Neuronal stem cell (in vitro differentiated cells): ENCODE results near the gene ACYP2.

Source experiments
- DNase-seq: peaks from one replicate; pipeline ENCODE4 v3.0.0-alpha.2; 2013; ENCODE audit warnings: low spot score
- H2AFZ ChIP-seq: one replicate; pipeline ENCODE4 v1.6.1; 2013; ENCODE audit warnings: mild to moderate bottlenecking, low read length, inconsistent platforms
- H2AK5ac ChIP-seq: 2 replicates; pipeline ENCODE4 v1.6.1; 2013; ENCODE audit warnings: low read depth, mild to moderate bottlenecking, inconsistent platforms, low read length, moderate library complexity, mixed read lengths
- H2BK120ac ChIP-seq: 2 replicates; pipeline ENCODE4 v1.6.1; 2013; ENCODE audit warnings: low read depth, mild to moderate bottlenecking, inconsistent platforms, low read length, moderate library complexity, mixed read lengths
- H2BK12ac ChIP-seq: one replicate; pipeline ENCODE4 v1.6.1; 2013; ENCODE audit warnings: low read length, inconsistent platforms
- H2BK15ac ChIP-seq: 2 replicates; pipeline ENCODE4 v1.6.1; 2013; ENCODE audit warnings: mild to moderate bottlenecking, low read length, inconsistent platforms, mixed read lengths
- H2BK5ac ChIP-seq: one replicate; pipeline ENCODE4 v1.6.1; 2013; ENCODE audit warnings: inconsistent platforms, mild to moderate bottlenecking, low read length, moderate library complexity
- H3K14ac ChIP-seq: one replicate; pipeline ENCODE4 v1.6.1; 2013; ENCODE audit warnings: low read length, inconsistent platforms
- H3K18ac ChIP-seq: 2 replicates; pipeline ENCODE4 v1.6.1; 2013; ENCODE audit warnings: low read length, inconsistent platforms
- H3K23ac ChIP-seq: 2 replicates; pipeline ENCODE4 v1.6.1; 2013; ENCODE audit warnings: low read depth, mild to moderate bottlenecking, mixed read lengths, low read length, inconsistent platforms; ENCODE audit not compliant: poor library complexity
- H3K27ac ChIP-seq: replicated peaks from 3 replicates; pipeline ENCODE4 v1.5.1; 2013; ENCODE audit warnings: low read length, inconsistent platforms
- H3K27me3 ChIP-seq, 3 experiments: 2 replicates each; pipeline ENCODE4 v1.6.1; 2013; ENCODE audit warnings: low read length in 3 of 3, mild to moderate bottlenecking in 2 of 3, inconsistent platforms in 1 of 3, low read depth in 1 of 3, mixed read lengths in 1 of 3, moderate library complexity in 1 of 3; ENCODE audit not compliant: control insufficient read depth in 3 of 3, insufficient read depth in 3 of 3
- H3K36me3 ChIP-seq, 2 donors: replicated peaks in 1 of 2; 2 replicates each; pipeline ENCODE4 v1.6.1; 2013; ENCODE audit warnings: low read length in 2 of 2; ENCODE audit not compliant: control insufficient read depth in 2 of 2, insufficient read depth in 2 of 2
- H3K4ac ChIP-seq: 2 replicates; pipeline ENCODE4 v1.6.1; 2013; ENCODE audit warnings: inconsistent platforms, mild to moderate bottlenecking, low read length, moderate library complexity
- H3K4me1 ChIP-seq, 2 donors: 1 replicate in 1 of 2; 2 replicates in 1 of 2; pipeline ENCODE4 v1.6.1; 2013; ENCODE audit warnings: low read length in 2 of 2, low read depth in 1 of 2; ENCODE audit not compliant: control insufficient read depth in 2 of 2, insufficient read depth in 1 of 2
- H3K4me2 ChIP-seq: one replicate; pipeline ENCODE4 v1.6.1; 2013; ENCODE audit warnings: mild to moderate bottlenecking, low read length, inconsistent platforms; ENCODE audit not compliant: insufficient read depth, poor library complexity, severe bottlenecking
- H3K4me3 ChIP-seq, 2 donors: 2 replicates each; pipeline ENCODE4 v1.5.1; 2013; ENCODE audit warnings: low read length in 2 of 2, mild to moderate bottlenecking in 2 of 2, inconsistent platforms in 1 of 2, moderate library complexity in 1 of 2
- H3K79me1 ChIP-seq: one replicate; pipeline ENCODE4 v1.6.1; 2013; ENCODE audit warnings: low read depth, mild to moderate bottlenecking, inconsistent platforms, low read length, moderate library complexity
- H3K9ac ChIP-seq: one replicate; pipeline ENCODE4 v1.6.1; 2013; ENCODE audit warnings: mild to moderate bottlenecking, low read depth, low read length, inconsistent platforms; ENCODE audit not compliant: poor library complexity
- H3K9me3 ChIP-seq, 2 donors: replicated peaks in 1 of 2; 2 replicates each; pipeline versions ENCODE3 to v1.6.1; 2013; ENCODE audit warnings: low read length in 2 of 2, mild to moderate bottlenecking in 2 of 2, inconsistent platforms in 1 of 2, low read depth in 1 of 2, mixed read lengths in 1 of 2, moderate library complexity in 1 of 2; ENCODE audit not compliant: control insufficient read depth in 2 of 2, insufficient read depth in 1 of 2
- H4K8ac ChIP-seq: one replicate; pipeline ENCODE4 v1.6.1; 2013; ENCODE audit warnings: low read depth, mild to moderate bottlenecking, inconsistent platforms, low read length, moderate library complexity
- H4K91ac ChIP-seq: one replicate; pipeline ENCODE4 v1.6.1; 2013; ENCODE audit warnings: low read length, low read depth, mild to moderate bottlenecking, inconsistent platforms; ENCODE audit not compliant: poor library complexity
- WGBS, 2 donors: extraction: QIAGEN DNeasy Blood & Tissue Kit; methylation state at CpG; one replicate each; pipeline ENCODE4 v1.1.7; 2013; ENCODE audit warnings: missing lambda C conversion rate in 2 of 2, mixed read lengths in 1 of 2; ENCODE audit not compliant: insufficient read length in 2 of 2, insufficient replicate concordance in 1 of 2; ENCODE audit errors: extremely low coverage in 2 of 2; 5-methylcytosine and 5-hydroxymethylcytosine counted together

ACYP2 gene

GRCh38 chr2:54183972-54184371, 68.6 kb downstream of the ACYP2 start:
- Histone ChIP-seq H2BK15ac (no peak overlapping the region), H3K27ac (no peak overlapping the region), H2BK5ac (no peak overlapping the region), H3K79me1 (no peaks in the 10 kb centered on the region), H4K91ac (no peak overlapping the region), H3K23ac (no peak overlapping the region), H2BK12ac (no peak overlapping the region), H3K4me1 (no peaks in the 10 kb centered on the region), H2AK5ac (no peak overlapping the region), H3K14ac (no peak overlapping the region), H3K4me3 (no peak overlapping the region), H3K4me2 (no peak overlapping the region), H2AFZ (no peak overlapping the region), H3K9ac (no peak overlapping the region), H3K4ac (no peak overlapping the region), H3K9me3 (no peaks in the 10 kb centered on the region), H3K36me3 (no peaks in the 10 kb centered on the region), H3K27me3 (no peaks in the 10 kb centered on the region), H4K8ac (no peak overlapping the region), H2BK120ac (no peak overlapping the region), H3K18ac (no peak overlapping the region)
- no peak for DNase-seq
- WGBS, 2 donors: no CpG with 5 or more reads among the region's 4 CpGs

DNA sequence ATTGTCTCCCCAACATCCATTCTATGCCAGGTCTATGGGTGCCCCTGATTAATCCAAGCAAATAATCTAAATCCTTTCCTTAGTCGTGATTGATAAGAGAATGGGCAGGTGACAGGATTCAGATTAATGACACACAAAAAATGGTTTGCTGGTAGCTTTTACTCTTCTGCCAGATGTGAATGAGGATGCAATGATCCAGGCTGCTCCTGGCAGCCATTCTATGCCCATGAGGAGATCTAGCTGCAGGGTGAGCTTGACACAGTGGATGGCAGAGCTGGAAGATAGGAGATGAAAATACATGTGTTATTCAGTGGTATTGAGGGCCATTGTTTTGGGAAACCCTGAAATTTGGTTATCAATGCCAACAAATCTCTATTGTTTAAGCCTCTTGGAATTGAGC, 69.7 kb downstream of the ACYP2 start:
- Histone ChIP-seq H3K4ac (no peak overlapping the region), H2BK5ac (no peak overlapping the region), H2AK5ac (no peak overlapping the region), H3K4me2 (no peak overlapping the region), H3K23ac (no peak overlapping the region), H3K4me1 (no peaks in the 10 kb centered on the region), H2AFZ (no peak overlapping the region), H3K9ac (no peak overlapping the region), H3K36me3 (no peaks in the 10 kb centered on the region), H2BK12ac (no peak overlapping the region), H4K91ac (no peak overlapping the region), H2BK15ac (no peak overlapping the region), H3K79me1 (no peaks in the 10 kb centered on the region), H4K8ac (no peak overlapping the region), H3K9me3 (no peaks in the 10 kb centered on the region), H3K27ac (no peak overlapping the region), H3K14ac (no peak overlapping the region), H3K18ac (no peak overlapping the region), H3K27me3 (no peaks in the 10 kb centered on the region), H2BK120ac (no peak overlapping the region), H3K4me3 (no peak overlapping the region)
- no peak for DNase-seq
- no CpG with 5 or more reads among the region's 1 CpG for WGBS, 2 donors

DNA sequence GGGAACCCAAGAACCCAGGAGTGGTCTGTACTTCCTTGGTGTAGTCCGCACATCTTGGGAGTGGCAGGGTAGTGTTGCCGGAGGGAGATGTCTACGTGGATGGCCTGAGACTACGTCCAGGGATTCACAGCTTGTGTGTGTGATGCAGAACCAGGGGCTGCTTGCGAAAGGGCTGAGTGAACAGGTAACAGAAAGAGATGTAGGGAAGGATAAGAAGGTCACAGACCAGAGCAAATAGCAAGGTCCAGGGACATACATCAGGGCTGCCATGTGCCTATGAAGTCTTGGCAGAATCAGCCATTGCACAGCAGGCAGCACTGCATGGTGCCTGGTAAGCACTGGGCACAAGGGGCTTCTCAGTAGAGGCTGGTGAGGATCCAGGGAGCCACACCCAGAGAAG, 71.9 kb downstream of the ACYP2 start:
- Histone ChIP-seq H2AK5ac (no peak overlapping the region), H3K36me3 (no peaks in the 10 kb centered on the region), H3K23ac (no peak overlapping the region), H3K27ac (no peak overlapping the region), H2BK120ac (no peak overlapping the region), H3K79me1 (no peaks in the 10 kb centered on the region), H3K27me3 (no peaks in the 10 kb centered on the region), H3K4me2 (no peak overlapping the region), H4K91ac (no peak overlapping the region), H2BK15ac (no peak overlapping the region), H4K8ac (no peak overlapping the region), H2BK5ac (no peak overlapping the region), H3K4me1 (no peaks in the 10 kb centered on the region), H2AFZ (no peak overlapping the region), H2BK12ac (no peak overlapping the region), H3K18ac (no peak overlapping the region), H3K9ac (no peak overlapping the region), H3K4me3 (peak overlapping the region in 1 of 2 donors; percentile 9), H3K4ac (no peak overlapping the region), H3K14ac (no peak overlapping the region), H3K9me3 (no peaks in the 10 kb centered on the region)
- no CpG with 5 or more reads among the region's 5 CpGs for WGBS, 2 donors
- DNase-seq: no peak

DNA sequence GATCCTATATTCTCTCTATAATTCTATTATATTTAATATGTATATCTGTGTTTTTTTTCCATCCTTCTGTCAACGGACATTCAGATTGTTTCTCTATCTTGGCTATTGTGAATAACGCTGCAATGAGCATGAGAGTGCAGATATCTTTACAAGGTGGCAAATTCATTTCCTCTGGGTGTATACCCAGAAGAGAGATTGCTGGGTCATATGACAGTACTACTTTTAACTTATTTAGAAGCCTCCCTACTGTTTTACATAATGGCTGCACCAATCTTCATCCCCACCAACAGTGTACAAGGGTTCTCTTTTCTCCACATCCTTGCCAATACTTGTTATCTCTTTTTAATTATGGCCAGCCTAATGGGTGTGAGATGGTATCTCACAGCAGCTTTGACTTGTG, 74.1 kb downstream of the ACYP2 start:
- no peak overlapping the region for H3K4me3 ChIP-seq
- H4K8ac ChIP-seq: no peak overlapping the region
- H2BK5ac ChIP-seq: no peak overlapping the region
- no peak overlapping the region for H2BK12ac ChIP-seq
- WGBS, 2 donors: no CpG with 5 or more reads among the region's 2 CpGs
- no peak overlapping the region for H3K14ac ChIP-seq
- no peaks in the 10 kb centered on the region for H3K79me1 ChIP-seq
- H3K4me2 ChIP-seq: no peak overlapping the region
- H3K4me1 ChIP-seq: no peaks in the 10 kb centered on the region
- H3K27ac ChIP-seq: no peak overlapping the region
- no peaks in the 10 kb centered on the region for H3K36me3 ChIP-seq
- no peak overlapping the region for H2AK5ac ChIP-seq
- H2AFZ ChIP-seq: no peak overlapping the region
- no peak for DNase-seq
- no peaks in the 10 kb centered on the region for H3K27me3 ChIP-seq
- H2BK120ac ChIP-seq: no peak overlapping the region
- H3K4ac ChIP-seq: no peak overlapping the region
- no peak overlapping the region for H3K23ac ChIP-seq
- no peak overlapping the region for H3K9ac ChIP-seq
- H3K18ac ChIP-seq: no peak overlapping the region
- no peak overlapping the region for H2BK15ac ChIP-seq
- H3K9me3 ChIP-seq: no peaks in the 10 kb centered on the region
- no peak overlapping the region for H4K91ac ChIP-seq
